HG03354 (cell line): ENCODE results near the gene CLEC12A.

Experiments used
- ATAC-seq: cut with Tn5 transposase; IDR thresholded peaks from one replicate; pipeline ENCODE4 v1.9.1; 2021; ENCODE audit warnings: mild to moderate bottlenecking; ENCODE audit not compliant: unreplicated experiment, poor library complexity, severe bottlenecking

The CLEC12A gene

GRCh38 chr12:10027721-10028120, 56.5 kb downstream of the CLEC12A start:
- no peak for ATAC-seq

DNA sequence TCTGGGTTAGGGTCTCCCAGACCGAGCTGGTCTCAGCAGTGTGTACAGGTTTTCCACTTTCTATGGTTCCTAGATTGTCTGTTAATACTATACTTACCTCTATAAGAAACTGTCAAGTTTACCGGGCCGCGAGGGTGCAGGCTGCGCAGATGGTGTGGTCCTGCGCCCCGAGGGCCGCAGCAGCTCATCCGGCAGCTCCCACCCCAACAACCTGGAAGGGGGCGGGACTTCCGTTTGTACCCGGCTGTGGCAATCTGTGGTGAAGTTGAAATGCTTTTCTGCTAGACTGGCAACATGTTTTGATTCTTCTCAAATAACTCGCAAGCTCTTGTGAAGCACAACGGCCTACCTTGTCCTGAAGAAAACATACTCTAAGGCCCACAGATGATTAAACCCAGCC, 59.2 kb downstream of the CLEC12A start, which contains the start of gene CLEC9A:
Gene CLEC9A (plus strand): TSS at position 237 of the 400 bp plus-strand sequence. CDS start 22,006 bp downstream, outside the sequence.
- no peak for ATAC-seq

DNA sequence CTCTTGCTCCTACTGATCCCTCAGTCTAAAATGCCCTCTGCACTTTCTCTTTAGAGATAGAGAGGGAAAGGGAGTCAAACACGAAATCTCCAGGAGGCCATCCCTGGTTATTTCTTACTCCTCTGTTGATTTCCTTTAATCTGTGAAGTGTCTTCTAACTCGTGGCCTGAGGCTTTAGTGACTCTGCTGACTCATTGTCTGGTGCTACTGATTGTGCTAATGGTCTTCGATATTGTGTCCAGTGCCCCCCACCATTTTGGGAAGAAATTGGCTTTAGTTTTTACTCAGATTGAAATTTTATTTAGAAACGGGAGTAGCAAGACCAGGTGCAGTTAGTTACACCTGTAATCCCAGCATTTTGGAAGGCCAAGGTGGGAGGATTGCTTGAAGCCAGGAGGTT, 60.1 kb downstream of the CLEC12A start:
- no peak for ATAC-seq

DNA sequence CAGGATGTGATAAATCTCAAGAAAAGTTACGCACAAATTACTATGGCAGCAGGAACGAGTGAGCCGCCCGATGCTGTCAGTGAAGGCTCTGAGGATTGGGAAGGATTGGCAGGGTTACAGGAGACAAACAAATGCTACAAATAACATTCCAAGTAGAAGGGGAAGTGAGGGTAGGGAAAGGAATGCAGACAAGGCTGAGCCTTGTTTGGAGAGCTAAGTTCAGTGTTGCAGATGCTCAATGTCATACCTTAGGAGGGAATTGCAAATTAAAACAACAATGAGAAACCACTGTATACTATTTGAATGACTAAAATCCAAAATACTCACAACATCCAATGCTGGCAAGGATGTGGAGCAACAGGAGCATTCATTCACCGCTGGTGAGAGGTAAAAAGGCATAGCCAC, 60.6 kb downstream of the CLEC12A start:
- ATAC-seq, result no peak

DNA sequence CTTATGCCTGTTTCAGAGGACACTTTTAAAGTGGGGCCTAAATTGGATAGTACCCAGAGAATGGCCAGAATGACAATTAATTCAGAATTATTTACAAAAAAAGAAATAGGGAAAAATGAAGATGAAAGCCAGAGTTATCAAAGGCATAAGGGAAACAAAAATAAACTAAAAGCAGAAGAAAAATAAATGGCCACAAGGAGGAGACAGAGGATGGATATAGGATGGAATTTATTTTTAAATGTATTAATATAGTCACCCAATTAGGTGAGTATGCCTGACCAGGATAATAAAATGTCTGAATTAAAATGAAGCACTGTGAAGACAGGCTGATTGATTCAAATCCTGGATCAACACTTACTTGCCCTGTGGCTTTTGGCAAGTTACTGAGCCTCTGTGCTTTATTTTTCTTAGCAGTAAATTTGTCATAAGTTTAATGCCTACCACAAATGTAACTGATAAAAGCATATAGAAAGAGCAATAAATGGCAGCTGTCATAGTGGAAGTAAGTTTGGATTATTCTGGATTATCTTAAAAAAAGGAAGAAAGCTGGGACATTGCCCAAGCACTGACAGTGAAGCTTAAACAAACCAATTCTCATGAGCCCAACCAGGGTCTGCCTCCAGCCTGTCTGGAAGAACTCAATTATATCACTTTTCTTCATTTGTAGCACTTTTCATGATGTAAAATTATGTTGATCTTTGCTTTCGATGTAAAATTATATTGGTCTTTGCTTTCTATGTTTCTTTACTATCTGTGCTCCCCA, 62.8 kb downstream of the CLEC12A start:
- no peak for ATAC-seq
